ENCODE results near the gene FKBP1A.
A peak's percentile ranks its signal among the peaks of the same experiment; 100 is the strongest.

Gene FKBP1A

GRCh38 chr20:1392693-1393506, at the start of gene FKBP1A:
Gene FKBP1A (minus strand): TSS chr20:1393054. CDS start chr20:1392998, 56 bp downstream.
- peak; percentile 78 to 79 for DNase-seq (ENCODE audit: low read depth in 2 of 2)

- DNase-seq (ENCODE audit: low read depth in 2 of 2): no peak
These were observed 49.5 kb upstream of the FKBP1A start for GRCh38 chr20:1442304-1442703.

GRCh38 chr20:1441133-1441532, 48.3 kb upstream of the FKBP1A start:
- no peak for DNase-seq (ENCODE audit: low read depth in 2 of 2)

GRCh38 chr20:1440024-1440423, 47.2 kb upstream of the FKBP1A start:
- DNase-seq (ENCODE audit: low read depth in 2 of 2): no peak

- no peak for DNase-seq (ENCODE audit: low read depth in 2 of 2)
These were observed 45.5 kb upstream of the FKBP1A start for GRCh38 chr20:1438361-1438760.

- DNase-seq (ENCODE audit: low read depth in 2 of 2): peak; percentile 53 to 67
These were observed 44.5 kb upstream of the FKBP1A start for GRCh38 chr20:1437235-1437904.

- no peak for DNase-seq (ENCODE audit: low read depth in 2 of 2)
These were observed 43.4 kb upstream of the FKBP1A start for GRCh38 chr20:1436263-1436662.

GRCh38 chr20:1435337-1435699, 42.5 kb upstream of the FKBP1A start:
- no peak for DNase-seq (ENCODE audit: low read depth in 2 of 2)

- DNase-seq (ENCODE audit: low read depth in 2 of 2): peak in 1 of 2 donors; percentile 7
These were observed 41.9 kb upstream of the FKBP1A start for GRCh38 chr20:1434571-1435336.

- DNase-seq (ENCODE audit: low read depth in 2 of 2): no peak
These were observed 38.3 kb upstream of the FKBP1A start for GRCh38 chr20:1431158-1431557.

- DNase-seq (ENCODE audit: low read depth in 2 of 2): no peak
These were observed 37.2 kb upstream of the FKBP1A start for GRCh38 chr20:1430004-1430451.

- DNase-seq (ENCODE audit: low read depth in 2 of 2): no peak
These were observed 36.4 kb upstream of the FKBP1A start for GRCh38 chr20:1429143-1429728.

GRCh38 chr20:1427457-1428054, 34.7 kb upstream of the FKBP1A start:
- DNase-seq (ENCODE audit: low read depth in 2 of 2): no peak

GRCh38 chr20:1426231-1426849, 33.5 kb upstream of the FKBP1A start:
- DNase-seq (ENCODE audit: low read depth in 2 of 2): no peak

- no peak for DNase-seq (ENCODE audit: low read depth in 2 of 2)
These were observed 31.5 kb upstream of the FKBP1A start for GRCh38 chr20:1424336-1424735.

GRCh38 chr20:1423625-1424106, 30.8 kb upstream of the FKBP1A start:
- no peak for DNase-seq (ENCODE audit: low read depth in 2 of 2)

- no peak for DNase-seq (ENCODE audit: low read depth in 2 of 2)
These were observed 30.4 kb upstream of the FKBP1A start for GRCh38 chr20:1423206-1423605.

GRCh38 chr20:1422753-1423152, 29.9 kb upstream of the FKBP1A start:
- DNase-seq (ENCODE audit: low read depth in 2 of 2): no peak

GRCh38 chr20:1420066-1420465, 27.2 kb upstream of the FKBP1A start:
- no peak for DNase-seq (ENCODE audit: low read depth in 2 of 2)

- no peak for DNase-seq (ENCODE audit: low read depth in 2 of 2)
These were observed 25.5 kb upstream of the FKBP1A start for GRCh38 chr20:1418350-1418749.

- DNase-seq (ENCODE audit: low read depth in 2 of 2): no peak
These were observed 24.9 kb upstream of the FKBP1A start for GRCh38 chr20:1417790-1418189.

Data from stimulated activated CD4-positive, alpha-beta T cell treated with anti-CD3 and anti-CD28 coated beads, Interleukin-1b, Interleukin-23, amount 100 ng/mL, for 1 hour (primary cell).